ENCODE data around the gene PPDPF.

Gene PPDPF

GRCh38 chr20:63525971-63526370 lies 5.4 kb downstream of the PPDPF start:
- no peak for FAIRE-seq
- no peak for DNase-seq (ENCODE audit: insufficient read length, low spot score)
- TF ChIP-seq, protein P1, sequence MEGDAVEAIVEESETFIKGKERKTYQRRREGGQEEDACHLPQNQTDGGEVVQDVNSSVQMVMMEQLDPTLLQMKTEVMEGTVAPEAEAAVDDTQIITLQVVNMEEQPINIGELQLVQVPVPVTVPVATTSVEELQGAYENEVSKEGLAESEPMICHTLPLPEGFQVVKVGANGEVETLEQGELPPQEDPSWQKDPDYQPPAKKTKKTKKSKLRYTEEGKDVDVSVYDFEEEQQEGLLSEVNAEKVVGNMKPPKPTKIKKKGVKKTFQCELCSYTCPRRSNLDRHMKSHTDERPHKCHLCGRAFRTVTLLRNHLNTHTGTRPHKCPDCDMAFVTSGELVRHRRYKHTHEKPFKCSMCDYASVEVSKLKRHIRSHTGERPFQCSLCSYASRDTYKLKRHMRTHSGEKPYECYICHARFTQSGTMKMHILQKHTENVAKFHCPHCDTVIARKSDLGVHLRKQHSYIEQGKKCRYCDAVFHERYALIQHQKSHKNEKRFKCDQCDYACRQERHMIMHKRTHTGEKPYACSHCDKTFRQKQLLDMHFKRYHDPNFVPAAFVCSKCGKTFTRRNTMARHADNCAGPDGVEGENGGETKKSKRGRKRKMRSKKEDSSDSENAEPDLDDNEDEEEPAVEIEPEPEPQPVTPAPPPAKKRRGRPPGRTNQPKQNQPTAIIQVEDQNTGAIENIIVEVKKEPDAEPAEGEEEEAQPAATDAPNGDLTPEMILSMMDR (IDR thresholded peaks at IDR 0.05; ENCODE audit: insufficient read depth, missing control alignments), result no peak

DNA sequence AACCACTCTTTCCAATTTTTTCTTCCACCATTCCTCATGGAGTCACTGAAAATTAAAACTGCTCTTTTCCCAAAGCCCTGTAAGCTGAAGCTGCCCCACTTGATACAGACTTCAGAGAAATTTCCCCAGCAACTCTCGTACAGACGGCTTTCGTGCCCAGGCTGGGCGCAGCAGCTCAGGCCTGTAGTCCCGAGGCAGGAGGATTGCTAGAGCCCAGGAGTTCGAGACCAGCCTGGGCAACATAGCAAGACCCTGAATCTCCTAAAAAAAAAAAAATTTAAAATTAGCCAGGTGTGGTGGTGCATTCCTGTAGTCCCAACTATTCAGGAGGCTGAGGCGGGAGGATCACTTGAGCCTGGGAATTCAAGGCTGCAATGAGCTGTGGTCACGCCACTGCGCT lies 6.6 kb downstream of the PPDPF start:
- no peak for FAIRE-seq
- TF ChIP-seq, protein P1 (IDR thresholded peaks at IDR 0.05; ENCODE audit: insufficient read depth, missing control alignments), result no peak
- no peak for DNase-seq (ENCODE audit: insufficient read length, low spot score)

DNA sequence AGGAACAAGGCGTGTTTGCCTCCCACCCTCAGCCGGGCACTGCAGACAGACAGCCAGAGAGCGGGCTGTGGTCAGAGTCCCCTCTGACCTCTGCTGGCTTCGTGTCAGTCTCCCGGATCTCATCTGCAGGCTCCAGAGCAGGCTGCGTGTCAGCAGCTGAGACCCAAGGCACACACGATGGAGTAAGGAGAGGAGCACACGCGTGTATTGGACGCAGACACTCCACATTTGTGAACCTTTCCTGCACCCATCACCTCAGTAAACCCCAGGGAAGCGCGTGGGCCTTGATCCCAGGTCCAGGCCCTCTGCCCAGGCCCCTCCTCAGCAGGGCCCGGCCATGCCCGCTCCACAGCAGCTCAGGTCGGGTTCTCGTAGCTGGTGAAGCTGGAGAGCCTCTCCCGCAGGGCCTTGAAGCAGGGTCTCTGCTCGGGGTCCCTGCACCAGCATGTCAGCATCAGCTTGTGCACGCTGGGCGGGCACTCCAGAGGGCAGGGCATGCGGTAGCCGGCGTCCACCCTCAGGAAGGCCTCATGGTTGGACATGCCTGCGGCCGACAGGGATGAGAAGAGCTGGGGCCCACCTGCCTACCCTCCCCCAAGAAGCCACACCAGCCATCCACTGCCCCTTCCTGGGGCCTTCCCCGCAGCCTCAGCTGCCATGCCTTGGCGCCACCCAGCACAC lies 8.8 kb downstream of the PPDPF start:
- TF ChIP-seq, protein P1 (IDR thresholded peaks at IDR 0.05; ENCODE audit: insufficient read depth, missing control alignments), result no peak
- FAIRE-seq (no peak), DNase-seq (ENCODE audit: insufficient read length, low spot score) (no peak)

- TF ChIP-seq, protein P1 (IDR thresholded peaks at IDR 0.05; ENCODE audit: insufficient read depth, missing control alignments), result no peak
- DNase-seq (ENCODE audit: insufficient read length, low spot score) (no peak), FAIRE-seq (no peak)
These were observed 9.6 kb downstream of the PPDPF start for GRCh38 chr20:63529861-63530787.

DNA sequence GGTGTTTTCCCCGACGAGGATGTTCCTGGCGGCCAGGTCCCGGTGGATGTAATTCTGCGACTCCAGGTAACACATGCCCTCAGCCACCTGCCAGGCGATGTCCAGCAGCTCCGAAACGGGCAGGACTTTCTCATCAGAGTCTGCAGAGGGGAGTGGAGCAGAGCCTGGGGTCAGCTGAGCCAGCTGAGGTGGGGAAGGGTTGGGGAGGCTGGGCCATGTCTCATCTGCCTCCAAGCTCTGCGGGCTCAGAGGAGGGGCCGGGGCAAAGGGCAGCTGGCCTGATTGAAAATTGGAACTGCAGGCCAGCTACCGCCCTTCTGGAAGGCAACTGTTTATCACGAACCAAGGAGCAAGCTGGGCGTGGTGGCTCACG lies 10.2 kb downstream of the PPDPF start:
- TF ChIP-seq, protein P1 (IDR thresholded peaks at IDR 0.05; ENCODE audit: insufficient read depth, missing control alignments), result no peak
- FAIRE-seq, result no peak
- DNase-seq (ENCODE audit: insufficient read length, low spot score), result no peak

DNA sequence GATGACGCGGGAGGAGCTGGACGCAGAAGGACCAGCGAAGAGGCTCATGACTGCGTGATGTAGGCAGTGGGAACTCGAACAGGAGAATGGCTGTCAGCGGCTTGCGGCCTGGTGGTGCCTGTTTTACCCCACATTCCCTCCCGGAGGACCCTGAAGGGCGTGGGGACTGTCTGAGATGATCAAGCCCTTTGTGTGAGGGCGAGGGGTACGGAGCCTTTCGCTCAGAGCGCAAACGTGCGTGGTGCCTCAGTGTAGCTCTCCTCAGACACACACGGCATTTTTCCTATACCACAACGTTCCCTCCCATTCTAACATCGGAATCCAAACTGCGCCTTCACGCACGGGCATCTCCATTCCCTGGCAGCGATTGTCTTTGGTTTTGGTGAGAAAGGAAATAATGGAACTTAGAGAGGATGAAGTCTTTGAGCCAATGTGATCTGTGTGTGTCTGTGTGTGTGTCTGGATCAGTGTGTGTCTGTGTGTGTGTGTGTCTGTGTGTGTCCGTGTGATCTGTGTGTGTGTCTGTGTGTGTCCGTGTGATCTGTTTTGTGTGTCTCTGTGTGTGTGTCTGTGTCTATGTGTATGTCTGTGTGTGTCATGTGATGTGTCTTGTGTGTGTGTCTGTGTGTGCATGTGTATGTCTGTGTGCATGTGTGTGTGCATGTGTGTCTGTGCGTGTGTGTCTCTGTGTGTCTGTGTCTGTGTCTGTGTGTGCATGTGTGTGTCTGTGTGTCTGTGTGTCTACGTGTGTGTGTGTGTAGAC lies 11.3 kb downstream of the PPDPF start:
- no peak for FAIRE-seq
- TF ChIP-seq, protein P1 (IDR thresholded peaks at IDR 0.05; ENCODE audit: insufficient read depth, missing control alignments), result no peak
- DNase-seq (ENCODE audit: insufficient read length, low spot score), result no peak
